ENCODE results near the gene TNFSF11.

The TNFSF11 gene

GRCh38 chr13:42571895-42572294, 2.1 kb upstream of the TNFSF11 start:
- Histone ChIP-seq H3K36me3 (ENCODE audit: insufficient read depth, low read length) (no peaks in the 10 kb centered on the region), H3K4me3 (ENCODE audit: low read depth in 1 of 2, low read length in 2 of 2) (no peak overlapping the region), H3K9ac (ENCODE audit: low read depth, low read length) (no peak overlapping the region), H2AFZ (ENCODE audit: low read depth, low read length) (no peak overlapping the region), H3K27ac (ENCODE audit: low read length) (no peak overlapping the region), H4K20me1 (ENCODE audit: insufficient read depth, low read length) (no peaks in the 10 kb centered on the region), H3K9me3 (ENCODE audit: insufficient read depth, low read length, severe bottlenecking) (no peaks in the 10 kb centered on the region), H3K79me2 (ENCODE audit: insufficient read depth, low read length) (no peaks in the 10 kb centered on the region), H3K27me3 (ENCODE audit: insufficient read depth, low read length, poor library complexity) (no peaks in the 10 kb centered on the region), H3K4me1 (ENCODE audit: insufficient read depth, low read length) (no peaks in the 10 kb centered on the region), H3K4me2 (ENCODE audit: insufficient read depth, low read length) (no peak overlapping the region)
- ATAC-seq (ENCODE audit: insufficient read depth, low read depth), result no peak
- no peak for TF ChIP-seq CTCF (IDR thresholded peaks at IDR 0.05; ENCODE audit: borderline replicate concordance, extremely low read depth, low read length, poor library complexity, severe bottlenecking)
- no peak for TF ChIP-seq EZH2 (IDR thresholded peaks at IDR 0.05; ENCODE audit: borderline replicate concordance, low read depth, low read length, severe bottlenecking)
- DNase-seq, result no peak

- ATAC-seq (ENCODE audit: insufficient read depth, low read depth), result no peak
- H3K9ac ChIP-seq (ENCODE audit: low read depth, low read length), result no peak overlapping the region
- no peak overlapping the region for H3K27ac ChIP-seq (ENCODE audit: low read length)
- H4K20me1 ChIP-seq (ENCODE audit: insufficient read depth, low read length), result no peaks in the 10 kb centered on the region
- H3K4me2 ChIP-seq (ENCODE audit: insufficient read depth, low read length), result no peak overlapping the region
- H3K9me3 ChIP-seq (ENCODE audit: insufficient read depth, low read length, severe bottlenecking), result no peaks in the 10 kb centered on the region
- TF ChIP-seq CTCF (IDR thresholded peaks at IDR 0.05; ENCODE audit: borderline replicate concordance, extremely low read depth, low read length, poor library complexity, severe bottlenecking) (no peak), EZH2 (IDR thresholded peaks at IDR 0.05; ENCODE audit: borderline replicate concordance, low read depth, low read length, severe bottlenecking) (no peak)
- no peaks in the 10 kb centered on the region for H3K36me3 ChIP-seq (ENCODE audit: insufficient read depth, low read length)
- no peaks in the 10 kb centered on the region for H3K4me1 ChIP-seq (ENCODE audit: insufficient read depth, low read length)
- no peak overlapping the region for H2AFZ ChIP-seq (ENCODE audit: low read depth, low read length)
- no peaks in the 10 kb centered on the region for H3K79me2 ChIP-seq (ENCODE audit: insufficient read depth, low read length)
- no peak for DNase-seq
- H3K27me3 ChIP-seq (ENCODE audit: insufficient read depth, low read length, poor library complexity), result no peaks in the 10 kb centered on the region
- no peak overlapping the region for H3K4me3 ChIP-seq (ENCODE audit: low read depth in 1 of 2, low read length in 2 of 2)
Observed at GRCh38 chr13:42574435-42575311, 721 bp downstream of the TNFSF11 start.

DNA sequence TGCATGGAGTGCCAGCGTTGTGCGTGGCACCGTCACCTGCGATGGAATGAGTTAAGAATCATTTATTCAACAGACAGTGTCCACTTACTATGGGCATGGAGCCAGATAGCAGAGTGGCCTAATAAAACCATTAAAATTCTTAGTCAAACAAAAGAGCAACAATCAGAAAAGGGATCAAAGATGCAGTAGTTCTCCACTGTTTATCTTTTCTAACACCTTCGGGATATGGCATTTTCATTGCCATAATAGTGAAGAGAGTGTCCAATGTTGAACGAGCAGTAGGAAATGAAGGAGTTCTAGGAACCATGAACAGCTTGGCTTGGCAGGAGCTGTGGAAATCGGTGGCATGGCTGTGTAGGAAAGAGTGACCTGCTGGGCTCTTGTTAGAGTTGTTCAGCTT, 2.0 kb downstream of the TNFSF11 start:
- DNase-seq, result no peak
- no peak overlapping the region for H3K9ac ChIP-seq (ENCODE audit: low read depth, low read length)
- H3K27ac ChIP-seq (ENCODE audit: low read length), result no peak overlapping the region
- H3K4me2 ChIP-seq (ENCODE audit: insufficient read depth, low read length), result no peak overlapping the region
- H3K9me3 ChIP-seq (ENCODE audit: insufficient read depth, low read length, severe bottlenecking), result no peaks in the 10 kb centered on the region
- no peaks in the 10 kb centered on the region for H3K36me3 ChIP-seq (ENCODE audit: insufficient read depth, low read length)
- no peaks in the 10 kb centered on the region for H3K4me1 ChIP-seq (ENCODE audit: insufficient read depth, low read length)
- TF ChIP-seq EZH2 (IDR thresholded peaks at IDR 0.05; ENCODE audit: borderline replicate concordance, low read depth, low read length, severe bottlenecking) (no peak), CTCF (IDR thresholded peaks at IDR 0.05; ENCODE audit: borderline replicate concordance, extremely low read depth, low read length, poor library complexity, severe bottlenecking) (no peak)
- H4K20me1 ChIP-seq (ENCODE audit: insufficient read depth, low read length), result no peaks in the 10 kb centered on the region
- no peak overlapping the region for H3K4me3 ChIP-seq (ENCODE audit: low read depth in 1 of 2, low read length in 2 of 2)
- no peak overlapping the region for H2AFZ ChIP-seq (ENCODE audit: low read depth, low read length)
- no peaks in the 10 kb centered on the region for H3K79me2 ChIP-seq (ENCODE audit: insufficient read depth, low read length)
- ATAC-seq (ENCODE audit: insufficient read depth, low read depth), result no peak
- no peaks in the 10 kb centered on the region for H3K27me3 ChIP-seq (ENCODE audit: insufficient read depth, low read length, poor library complexity)
